ENCODE results near the gene CAPN7.

The CAPN7 gene

GRCh38 chr3:15292765-15293522, 86.9 kb downstream of the CAPN7 start:
- Histone ChIP-seq H3K9me3 (ENCODE audit: control insufficient read depth, low read length) (no peaks in the 10 kb centered on the region), H3K36me3 (ENCODE audit: control insufficient read depth, insufficient read depth, low read length) (peaks cover 5% of the 10 kb centered on the region), H3K4me1 (ENCODE audit: control insufficient read depth, insufficient read depth, low read length, poor library complexity, severe bottlenecking) (peaks cover 67% of the 10 kb centered on the region), H3K27ac (ENCODE audit: insufficient read depth, low read length, poor library complexity, severe bottlenecking) (peak overlapping the region; percentile 65), H3K27me3 (replicated peaks; ENCODE audit: control insufficient read depth, insufficient read depth, low read length, poor library complexity, severe bottlenecking) (no peaks in the 10 kb centered on the region), H3K4me3 (ENCODE audit: insufficient read depth, low read depth, low read length, poor library complexity, severe bottlenecking) (no peak overlapping the region)
- no peak for DNase-seq

DNA sequence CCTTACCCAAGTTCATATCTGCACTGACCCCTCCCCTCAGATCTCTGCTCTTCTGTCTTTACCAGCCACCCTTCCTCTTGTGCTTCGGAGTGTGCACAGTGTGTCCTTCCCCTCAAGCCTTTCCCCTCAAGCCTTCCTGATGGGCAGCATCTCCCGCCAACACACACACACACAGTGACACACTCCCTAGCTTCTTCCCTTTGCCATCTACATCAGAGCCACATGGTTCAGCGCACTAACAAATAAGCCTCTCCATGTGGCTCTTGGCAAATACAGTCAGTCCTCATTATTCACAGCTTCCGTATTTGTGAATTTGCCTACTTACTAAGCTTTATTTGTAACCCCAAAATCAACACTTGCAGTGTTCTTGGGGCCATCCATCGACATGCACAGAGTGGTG, 88.9 kb downstream of the CAPN7 start:
- no peak for DNase-seq
- Histone ChIP-seq H3K4me3 (ENCODE audit: insufficient read depth, low read depth, low read length, poor library complexity, severe bottlenecking) (no peak overlapping the region), H3K36me3 (ENCODE audit: control insufficient read depth, insufficient read depth, low read length) (peaks cover 5% of the 10 kb centered on the region), H3K4me1 (ENCODE audit: control insufficient read depth, insufficient read depth, low read length, poor library complexity, severe bottlenecking) (peaks cover 62% of the 10 kb centered on the region), H3K9me3 (ENCODE audit: control insufficient read depth, low read length) (no peaks in the 10 kb centered on the region), H3K27me3 (replicated peaks; ENCODE audit: control insufficient read depth, insufficient read depth, low read length, poor library complexity, severe bottlenecking) (no peaks in the 10 kb centered on the region), H3K27ac (ENCODE audit: insufficient read depth, low read length, poor library complexity, severe bottlenecking) (no peak overlapping the region)

GRCh38 chr3:15295506-15295905, 89.5 kb downstream of the CAPN7 start:
- Histone ChIP-seq H3K27me3 (replicated peaks; ENCODE audit: control insufficient read depth, insufficient read depth, low read length, poor library complexity, severe bottlenecking) (no peaks in the 10 kb centered on the region), H3K9me3 (ENCODE audit: control insufficient read depth, low read length) (no peaks in the 10 kb centered on the region), H3K36me3 (ENCODE audit: control insufficient read depth, insufficient read depth, low read length) (peaks cover 5% of the 10 kb centered on the region), H3K27ac (ENCODE audit: insufficient read depth, low read length, poor library complexity, severe bottlenecking) (no peak overlapping the region), H3K4me3 (ENCODE audit: insufficient read depth, low read depth, low read length, poor library complexity, severe bottlenecking) (no peak overlapping the region), H3K4me1 (ENCODE audit: control insufficient read depth, insufficient read depth, low read length, poor library complexity, severe bottlenecking) (peaks cover 64% of the 10 kb centered on the region)
- no peak for DNase-seq

DNA sequence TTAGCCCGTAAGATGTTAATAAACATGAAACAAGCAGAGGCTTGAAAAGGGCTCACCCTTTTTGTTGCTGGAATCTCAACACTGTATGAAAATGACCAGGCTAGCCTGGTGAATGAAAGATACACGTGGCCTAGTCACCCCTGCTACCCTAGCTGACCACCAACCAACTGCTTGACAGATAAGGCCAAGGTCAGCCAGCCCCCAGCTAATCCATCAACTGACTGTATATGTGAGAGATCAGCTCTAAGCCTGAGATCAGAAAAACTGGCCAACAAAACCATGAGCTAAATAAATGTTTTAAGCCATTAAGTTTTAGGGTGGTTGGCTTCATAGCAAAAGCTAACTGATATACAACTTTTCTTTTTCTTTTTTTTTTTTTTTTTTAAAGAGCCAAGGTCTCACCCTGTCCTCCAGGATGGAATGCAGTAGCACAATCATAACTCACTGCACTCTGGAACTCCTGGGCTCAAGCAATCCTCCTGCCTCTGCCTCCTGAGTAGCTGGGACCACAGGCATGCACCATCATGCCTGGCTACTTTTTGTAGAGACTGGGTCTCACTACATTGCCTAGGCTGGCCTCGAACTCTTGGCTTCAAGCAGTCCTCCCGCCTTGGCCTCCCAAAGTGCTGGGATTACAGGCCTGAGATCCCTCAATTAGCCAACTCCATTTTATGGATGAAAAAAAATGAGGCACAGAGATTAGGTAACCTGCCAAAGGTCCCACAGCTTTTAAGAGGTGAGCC, 91.7 kb downstream of the CAPN7 start:
- no peak for DNase-seq
- H3K36me3 ChIP-seq (ENCODE audit: control insufficient read depth, insufficient read depth, low read length) = peaks cover 24% of the 10 kb centered on the region
- no peaks in the 10 kb centered on the region for H3K9me3 ChIP-seq (ENCODE audit: control insufficient read depth, low read length)
- H3K27me3 ChIP-seq (replicated peaks; ENCODE audit: control insufficient read depth, insufficient read depth, low read length, poor library complexity, severe bottlenecking) = no peaks in the 10 kb centered on the region
- no peak overlapping the region for H3K27ac ChIP-seq (ENCODE audit: insufficient read depth, low read length, poor library complexity, severe bottlenecking)
- no peak overlapping the region for H3K4me3 ChIP-seq (ENCODE audit: insufficient read depth, low read depth, low read length, poor library complexity, severe bottlenecking)
- peaks cover 54% of the 10 kb centered on the region for H3K4me1 ChIP-seq (ENCODE audit: control insufficient read depth, insufficient read depth, low read length, poor library complexity, severe bottlenecking)

DNA sequence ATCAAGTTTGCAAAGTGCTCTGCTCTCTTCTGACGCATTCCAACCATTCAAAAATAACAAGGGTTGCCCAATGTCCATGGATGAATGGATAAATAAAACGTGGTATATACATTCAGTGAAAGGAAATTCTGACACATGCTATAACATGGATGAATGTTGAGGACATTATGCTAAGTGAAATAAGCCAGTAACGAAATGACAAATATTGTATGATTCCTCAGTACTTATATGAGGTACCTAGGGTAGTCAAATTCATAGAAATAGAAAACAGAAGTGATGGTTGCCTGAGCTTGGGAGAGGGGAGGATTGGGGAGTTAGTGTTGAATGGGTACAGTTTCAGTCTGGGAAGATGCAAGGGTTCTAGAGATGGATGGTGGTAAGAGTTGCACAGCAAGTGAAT, 92.5 kb downstream of the CAPN7 start:
- Histone ChIP-seq H3K36me3 (ENCODE audit: control insufficient read depth, insufficient read depth, low read length) (peaks cover 31% of the 10 kb centered on the region), H3K9me3 (ENCODE audit: control insufficient read depth, low read length) (no peaks in the 10 kb centered on the region), H3K27ac (ENCODE audit: insufficient read depth, low read length, poor library complexity, severe bottlenecking) (no peak overlapping the region), H3K4me3 (ENCODE audit: insufficient read depth, low read depth, low read length, poor library complexity, severe bottlenecking) (no peak overlapping the region), H3K27me3 (replicated peaks; ENCODE audit: control insufficient read depth, insufficient read depth, low read length, poor library complexity, severe bottlenecking) (no peaks in the 10 kb centered on the region), H3K4me1 (ENCODE audit: control insufficient read depth, insufficient read depth, low read length, poor library complexity, severe bottlenecking) (peaks cover 53% of the 10 kb centered on the region)
- DNase-seq = no peak

DNA sequence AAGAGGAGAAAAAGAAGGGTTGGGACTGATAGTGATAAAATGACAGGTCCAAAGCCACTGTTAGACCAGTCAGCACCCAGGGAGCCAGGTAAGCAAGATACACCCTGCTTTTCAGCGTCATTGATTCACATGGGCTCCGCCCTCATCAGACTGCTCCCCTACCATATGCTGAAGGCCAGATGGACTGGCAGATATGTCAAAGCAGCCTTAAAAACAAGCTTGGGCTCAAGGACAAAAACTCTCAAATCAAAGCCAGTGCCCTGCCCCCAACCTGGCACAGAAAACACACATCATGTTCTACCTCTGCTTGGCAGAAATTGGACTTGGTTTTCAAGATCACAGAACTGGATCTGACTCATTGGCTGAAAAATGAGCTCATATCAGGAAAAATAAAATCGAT, 93.0 kb downstream of the CAPN7 start:
- Histone ChIP-seq H3K36me3 (ENCODE audit: control insufficient read depth, insufficient read depth, low read length) (peaks cover 33% of the 10 kb centered on the region), H3K9me3 (ENCODE audit: control insufficient read depth, low read length) (no peaks in the 10 kb centered on the region), H3K27ac (ENCODE audit: insufficient read depth, low read length, poor library complexity, severe bottlenecking) (no peak overlapping the region), H3K4me3 (ENCODE audit: insufficient read depth, low read depth, low read length, poor library complexity, severe bottlenecking) (no peak overlapping the region), H3K27me3 (replicated peaks; ENCODE audit: control insufficient read depth, insufficient read depth, low read length, poor library complexity, severe bottlenecking) (no peaks in the 10 kb centered on the region), H3K4me1 (ENCODE audit: control insufficient read depth, insufficient read depth, low read length, poor library complexity, severe bottlenecking) (peaks cover 59% of the 10 kb centered on the region)
- no peak for DNase-seq

DNA sequence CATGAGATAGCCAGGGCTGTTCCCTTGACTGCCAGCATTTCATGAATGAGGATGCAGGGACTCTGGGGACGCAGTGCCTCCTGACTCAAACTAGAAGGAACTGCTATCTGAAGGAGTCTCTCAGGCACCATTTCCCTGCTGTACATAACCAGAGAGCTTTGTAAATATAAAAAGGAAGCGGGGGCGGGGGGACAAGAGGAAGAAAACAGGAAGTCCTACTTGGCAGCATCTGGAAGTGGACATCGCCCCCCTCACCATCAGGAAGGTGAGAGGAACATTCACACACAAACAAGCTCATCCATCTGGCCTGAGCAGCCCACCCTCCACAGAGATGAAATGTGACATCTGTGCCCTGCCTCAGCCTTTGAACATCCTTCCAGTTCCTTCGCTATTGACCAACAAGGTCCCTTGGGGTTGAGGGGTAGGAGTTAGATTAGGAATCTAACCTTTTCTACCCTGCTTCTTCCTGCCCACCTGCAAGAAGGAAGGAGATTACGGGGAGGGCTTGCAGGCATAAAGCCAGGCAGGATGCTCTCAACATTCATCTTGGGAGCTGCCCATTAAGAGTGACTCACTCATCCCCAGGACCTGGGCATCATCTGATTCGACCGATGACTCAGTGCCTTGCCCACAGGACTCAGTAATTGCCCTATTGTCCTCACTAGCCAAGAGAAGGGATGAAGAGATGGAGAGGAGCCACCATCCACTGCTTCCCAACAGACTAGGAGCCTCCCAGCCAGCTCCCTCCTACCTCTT, 94.5 kb downstream of the CAPN7 start:
- Histone ChIP-seq H3K36me3 (ENCODE audit: control insufficient read depth, insufficient read depth, low read length) (peaks cover 30% of the 10 kb centered on the region), H3K27ac (ENCODE audit: insufficient read depth, low read length, poor library complexity, severe bottlenecking) (no peak overlapping the region), H3K27me3 (replicated peaks; ENCODE audit: control insufficient read depth, insufficient read depth, low read length, poor library complexity, severe bottlenecking) (no peaks in the 10 kb centered on the region), H3K9me3 (ENCODE audit: control insufficient read depth, low read length) (no peaks in the 10 kb centered on the region), H3K4me3 (ENCODE audit: insufficient read depth, low read depth, low read length, poor library complexity, severe bottlenecking) (no peak overlapping the region), H3K4me1 (ENCODE audit: control insufficient read depth, insufficient read depth, low read length, poor library complexity, severe bottlenecking) (peaks cover 63% of the 10 kb centered on the region)
- DNase-seq = no peak

GRCh38 chr3:15301761-15302160, 95.7 kb downstream of the CAPN7 start:
- peaks cover 28% of the 10 kb centered on the region for H3K36me3 ChIP-seq (ENCODE audit: control insufficient read depth, insufficient read depth, low read length)

More at GRCh38 chr3:15301761-15302160, 95.7 kb downstream of the CAPN7 start:
- Histone ChIP-seq H3K27ac (ENCODE audit: insufficient read depth, low read length, poor library complexity, severe bottlenecking) (no peak overlapping the region), H3K9me3 (ENCODE audit: control insufficient read depth, low read length) (no peaks in the 10 kb centered on the region), H3K4me3 (ENCODE audit: insufficient read depth, low read depth, low read length, poor library complexity, severe bottlenecking) (no peak overlapping the region), H3K27me3 (replicated peaks; ENCODE audit: control insufficient read depth, insufficient read depth, low read length, poor library complexity, severe bottlenecking) (no peaks in the 10 kb centered on the region), H3K4me1 (ENCODE audit: control insufficient read depth, insufficient read depth, low read length, poor library complexity, severe bottlenecking) (peaks cover 62% of the 10 kb centered on the region)
- no peak for DNase-seq

All from effector memory CD4-positive, alpha-beta T cell (primary cell).